IMR-90 (cell line): ENCODE results near the gene AFF2. TPM values are rescaled to one million over a fixed set of nuclear protein-coding genes. Genes with fewer than 3 reads are reported as not detected.

Source experiments
- ATAC-seq: fragments of 200-7000 bp; cut with Tn5 transposase; 2 replicates; pipeline ENCODE4 v1.9.1; 2020; ENCODE audit warnings: low read depth, mild to moderate bottlenecking, moderate library complexity
- BruUV-seq: library from RNA; stranded (reverse); fragments of 400-500 nt; replicated peaks from 2 replicates; lab custom pipeline; 2021; lab: Mats Ljungman, UMichigan
- CTCF ChIA-PET: fragments of 300-600 bp; formaldehyde crosslinking; extraction: SDS; loops from one replicate; lab custom pipeline; 2021; ENCODE audit warnings: antibody characterized with exemption; lab: Yijun Ruan, JAX
- POLR2A ChIA-PET: fragments of 300-600 bp; sonication (Branson Sonifier 250); formaldehyde crosslinking; loops from one replicate; lab custom pipeline; 2022; ENCODE audit warnings: antibody characterized with exemption; ENCODE audit not compliant: unreplicated experiment; lab: Charles Lee
- DNase-seq: peaks from one replicate; pipeline ENCODE4 v3.0.0; 2013
- H2AFZ ChIP-seq: replicated peaks from 2 replicates; pipeline ENCODE3; 2013; ENCODE audit warnings: low read length, mild to moderate bottlenecking; ENCODE audit not compliant: poor library complexity
- H2AK5ac ChIP-seq: 2 replicates; pipeline ENCODE4 v1.6.1; 2013; ENCODE audit warnings: low read depth, low read length, inconsistent platforms
- H2AK9ac ChIP-seq: replicated peaks from 2 replicates; pipeline ENCODE3; 2013; ENCODE audit warnings: mild to moderate bottlenecking, low read depth, low read length, moderate library complexity; ENCODE audit not compliant: poor library complexity
- H2BK120ac ChIP-seq: 2 replicates; pipeline ENCODE4 v1.6.1; 2013; ENCODE audit warnings: low read depth, low read length, inconsistent platforms
- H2BK15ac ChIP-seq: 3 replicates; pipeline ENCODE4 v1.6.1; 2013; ENCODE audit warnings: low read depth, low read length, inconsistent platforms
- H2BK20ac ChIP-seq: 2 replicates; pipeline ENCODE4 v1.6.1; 2013; ENCODE audit warnings: low read depth, mild to moderate bottlenecking, inconsistent platforms, low read length, moderate library complexity
- H2BK5ac ChIP-seq: 2 replicates; pipeline ENCODE4 v1.6.1; 2013; ENCODE audit warnings: mild to moderate bottlenecking, low read depth, low read length, inconsistent platforms; ENCODE audit not compliant: poor library complexity, severe bottlenecking
- H3K14ac ChIP-seq: replicated peaks from 2 replicates; pipeline ENCODE4 v1.6.1; 2013; ENCODE audit warnings: low read depth, low read length, inconsistent platforms
- H3K18ac ChIP-seq: 2 replicates; pipeline ENCODE4 v1.6.1; 2013; ENCODE audit warnings: low read depth, low read length, control low read depth
- H3K23ac ChIP-seq: 2 replicates; pipeline ENCODE4 v1.6.1; 2013; ENCODE audit warnings: low read depth, low read length, inconsistent platforms
- H3K27ac ChIP-seq: 2 replicates; pipeline ENCODE4 v1.5.1; 2013; ENCODE audit warnings: mild to moderate bottlenecking, control low read depth, low read length; ENCODE audit not compliant: insufficient read depth
- H3K27me3 ChIP-seq: 2 replicates; pipeline ENCODE4 v1.6.1; 2013; ENCODE audit warnings: low read length; ENCODE audit not compliant: control insufficient read depth, insufficient read depth
- H3K36me3 ChIP-seq: 2 replicates; pipeline ENCODE4 v1.6.1; 2013; ENCODE audit warnings: low read length, mixed read lengths; ENCODE audit not compliant: control insufficient read depth, insufficient read depth
- H3K4ac ChIP-seq: 2 replicates; pipeline ENCODE4 v1.6.1; 2013; ENCODE audit warnings: low read depth, low read length, inconsistent platforms
- H3K4me1 ChIP-seq: 2 replicates; pipeline ENCODE4 v1.6.1; 2013; ENCODE audit warnings: low read length, mixed read lengths; ENCODE audit not compliant: control insufficient read depth, insufficient read depth
- H3K4me2 ChIP-seq: 2 replicates; pipeline ENCODE4 v1.6.1; 2013; ENCODE audit warnings: low read depth, mild to moderate bottlenecking, control low read depth, low read length, moderate library complexity
- H3K4me3 ChIP-seq: 2 replicates; pipeline ENCODE4 v1.5.1; 2013; ENCODE audit warnings: low read depth, mild to moderate bottlenecking, control low read depth, low read length, moderate library complexity; ENCODE audit not compliant: insufficient read depth
- H3K56ac ChIP-seq: 2 replicates; pipeline ENCODE4 v1.6.1; 2013; ENCODE audit warnings: low read length, inconsistent platforms; ENCODE audit not compliant: insufficient read depth; ENCODE audit errors: extremely low read depth
- H3K79me1 ChIP-seq, 2 experiments: 2 replicates each; pipeline ENCODE4 v1.6.1; 2013; ENCODE audit warnings: low read length in 2 of 2, inconsistent platforms in 1 of 2, low read depth in 1 of 2
- H3K9ac ChIP-seq: 2 replicates; pipeline ENCODE4 v1.6.1; 2013; ENCODE audit warnings: low read depth, low read length, control low read depth
- H3K9me1 ChIP-seq: 2 replicates; pipeline ENCODE4 v1.6.1; 2013; ENCODE audit warnings: low read length, inconsistent platforms; ENCODE audit not compliant: insufficient read depth
- H3K9me3 ChIP-seq: 2 replicates; pipeline ENCODE4 v1.6.1; 2013; ENCODE audit warnings: low read length; ENCODE audit not compliant: control insufficient read depth, insufficient read depth
- H4K20me1 ChIP-seq: 2 replicates; pipeline ENCODE4 v1.6.1; 2013; ENCODE audit warnings: low read length, inconsistent platforms; ENCODE audit not compliant: insufficient read depth
- H4K5ac ChIP-seq: 2 replicates; pipeline ENCODE4 v1.6.1; 2013; ENCODE audit warnings: mild to moderate bottlenecking, low read depth, low read length, control low read depth
- H4K8ac ChIP-seq, 2 experiments: 2 replicates each; pipeline ENCODE4 v1.6.1; 2013; ENCODE audit warnings: low read depth in 2 of 2, low read length in 2 of 2, control low read depth in 1 of 2, inconsistent platforms in 1 of 2
- H4K91ac ChIP-seq: 2 replicates; pipeline ENCODE4 v1.6.1; 2013; ENCODE audit warnings: low read depth, low read length, inconsistent platforms; ENCODE audit not compliant: insufficient read depth
- BHLHE40 ChIP-seq: fragments of 150-350 bp; IDR thresholded peaks from 2 replicates; pipeline ENCODE4 v1.6.1; 2016; ENCODE audit warnings: mild to moderate bottlenecking, low read depth, low read length
- CEBPB ChIP-seq: IDR thresholded peaks from 2 replicates; pipeline ENCODE4 v1.6.1; 2012; ENCODE audit warnings: low read depth, low read length, improper control_type of control experiment
- CTCF ChIP-seq: conservative IDR thresholded peaks from 2 replicates; pipeline ENCODE4 v1.5.1; 2012; ENCODE audit warnings: mild to moderate bottlenecking, low read depth, low read length, improper control_type of control experiment
- ELK1 ChIP-seq: fragments of 150-350 bp; IDR thresholded peaks from 2 replicates; pipeline ENCODE4 v1.6.1; 2016; ENCODE audit warnings: low read depth, mild to moderate bottlenecking, low read length, moderate library complexity, borderline replicate concordance
- MAFK ChIP-seq: IDR thresholded peaks from 2 replicates; pipeline ENCODE4 v1.6.1; 2012; ENCODE audit warnings: low read depth, low read length, improper control_type of control experiment
- MAZ ChIP-seq: IDR thresholded peaks from 2 replicates; pipeline ENCODE4 v1.6.1; 2012; ENCODE audit warnings: low read depth, mild to moderate bottlenecking, low read length, improper control_type of control experiment, moderate library complexity, borderline replicate concordance
- MXI1 ChIP-seq: IDR thresholded peaks from 2 replicates; pipeline ENCODE4 v1.6.1; 2012; ENCODE audit warnings: low read depth, mild to moderate bottlenecking, low read length, moderate library complexity, borderline replicate concordance
- NFE2L2 ChIP-seq: fragments of 150-350 bp; IDR thresholded peaks from 2 replicates; pipeline ENCODE4 v1.6.1; 2016; ENCODE audit warnings: low read depth, mild to moderate bottlenecking, low read length
- POLR2A ChIP-seq: IDR thresholded peaks from 2 replicates; pipeline ENCODE4 v1.6.1; 2012; ENCODE audit warnings: mild to moderate bottlenecking, low read depth, low read length
- RAD21 ChIP-seq: IDR thresholded peaks from 2 replicates; pipeline ENCODE4 v1.6.1; 2012; ENCODE audit warnings: low read length, improper control_type of control experiment
- RFX5 ChIP-seq: IDR thresholded peaks from 2 replicates; pipeline ENCODE4 v1.8.0; 2012; ENCODE audit warnings: low read depth, mild to moderate bottlenecking, low read length, moderate library complexity
- SMC3 ChIP-seq: fragments of 150-350 bp; IDR thresholded peaks from 2 replicates; pipeline ENCODE4 v1.6.1; 2016; ENCODE audit warnings: low read depth, mild to moderate bottlenecking, antibody characterized with exemption, low read length, moderate library complexity
- USF2 ChIP-seq: fragments of 150-350 bp; IDR thresholded peaks from 2 replicates; pipeline ENCODE4 v1.6.1; 2017; ENCODE audit warnings: mild to moderate bottlenecking, antibody characterized with exemption, low read length, low read depth
- WGBS, 2 experiments: methylation state at CpG; one replicate each; pipeline versions ENCODE4 v1.1.5 to v1.1.7; 2013; ENCODE audit warnings: missing lambda C conversion rate in 2 of 2; ENCODE audit not compliant: insufficient read length in 1 of 2; ENCODE audit errors: extremely low coverage in 2 of 2; 5-methylcytosine and 5-hydroxymethylcytosine counted together
- dilution Hi-C: fragments of 300-500 bp; cut with HindIII; formaldehyde crosslinking; loops from one replicate; pipeline ENCODE4 v1.14.3; 2018; ENCODE audit warnings: low sequenced_read_pairs; ENCODE audit not compliant: unreplicated experiment
- in situ Hi-C: fragments of 300-500 bp; cut with MboI; formaldehyde crosslinking; loops from 3 replicates; pipeline ENCODE4 v1.14.3; 2019; ENCODE audit warnings: low sequenced_read_pairs, inconsistent platforms, mixed read lengths
- intact Hi-C: fragments of 100-400 bp; cut with micrococcal nuclease; formaldehyde crosslinking; loops from 2 replicates; pipeline ENCODE4 v1.10.0; 2022
- polyA plus RNA-seq, 3 experiments: library from polyadenylated mRNA; depleted of rRNA; stranded (reverse); fragments of >200 nt; gene quantifications; 2 replicates each; pipeline ENCODE4 v1.2.3, GENCODE V29; 2012; ENCODE audit warnings: low replicate concordance in 1 of 3
- total RNA-seq: library from RNA; depleted of rRNA; stranded (reverse); fragments of >200 nt; gene quantifications from 2 replicates; pipeline ENCODE4 v1.2.3, GENCODE V29; 2012

AFF2 gene
- total and polyA plus RNA-seq, 2 of the 4 experiments (the other 2 are of a cell fraction) = 0.15 to 0.72 TPM

- no peak overlapping the region for H2AK9ac ChIP-seq
- no peak overlapping the region for H4K8ac ChIP-seq
- ChIA-PET POLR2A (no interaction called here), CTCF (no interaction called here)
- H4K91ac ChIP-seq = no peak overlapping the region
- no peak overlapping the region for H3K9ac ChIP-seq
- BruUV-seq = no TSS peak
- no peak overlapping the region for H2AK5ac ChIP-seq
- H3K4me3 ChIP-seq = no peak overlapping the region
- no peak for DNase-seq
- H3K23ac ChIP-seq = no peak overlapping the region
- no peaks in the 10 kb centered on the region for H3K79me1 ChIP-seq
- H4K20me1 ChIP-seq = no peaks in the 10 kb centered on the region
- TF ChIP-seq CTCF = no peak
- TF ChIP-seq CEBPB = no peak
- TF ChIP-seq ELK1 = no peak
- TF ChIP-seq RFX5 = no peak
- TF ChIP-seq SMC3 = no peak
- TF ChIP-seq MAZ = no peak
- no peak for TF ChIP-seq RAD21
- TF ChIP-seq MXI1 = no peak
- TF ChIP-seq NFE2L2 = no peak
- TF ChIP-seq BHLHE40 = no peak
- no peak for TF ChIP-seq MAFK
- TF ChIP-seq USF2 = no peak
- TF ChIP-seq POLR2A = no peak
- H2BK5ac ChIP-seq = no peak overlapping the region
- no peak overlapping the region for H2BK20ac ChIP-seq
- H3K4ac ChIP-seq = no peak overlapping the region
- no peak overlapping the region for H2BK15ac ChIP-seq
- no CpG with 5 or more reads among the region's 4 CpGs for WGBS, 2 experiments
- H3K4me2 ChIP-seq = no peak overlapping the region
- H3K27me3 ChIP-seq = no peaks in the 10 kb centered on the region
- no peak overlapping the region for H2AFZ ChIP-seq
- peaks cover 2% of the 10 kb centered on the region; the same call in 1 of the 2 replicates for H3K9me3 ChIP-seq
- no peak for ATAC-seq
- H3K27ac ChIP-seq = no peak overlapping the region
- no peak overlapping the region for H2BK120ac ChIP-seq
- in situ Hi-C loops = no loop called here
- intact Hi-C loops = no loop called here
- H3K14ac ChIP-seq = no peak overlapping the region
- H3K9me1 ChIP-seq = no peaks in the 10 kb centered on the region
- H3K36me3 ChIP-seq = no peaks in the 10 kb centered on the region
- H4K5ac ChIP-seq = no peak overlapping the region
- no peak overlapping the region for H3K56ac ChIP-seq
- H3K4me1 ChIP-seq = no peaks in the 10 kb centered on the region
- dilution Hi-C loops = no loop called here
- H3K18ac ChIP-seq = no peak overlapping the region
Observed at GRCh38 chrX:149007423-149007822, 507.0 kb downstream of the AFF2 start.
